Gastroesophageal sphincter (tissue), 4 donors: ENCODE data around the gene LEP. TPM values are rescaled to one million over a fixed set of nuclear protein-coding genes. Genes with fewer than 3 reads are reported as not detected.

Experiments used
- ATAC-seq: fragments of 150-250 bp; one replicate; pipeline ENCODE4 v1.9.1; 2016; ENCODE audit warnings: mild to moderate bottlenecking, moderate library complexity
- H3K27ac ChIP-seq, 4 donors: fragments of 200-600 bp; sonication (generic) in 3 of 4; 1 replicate in 3 of 4; 2 replicates in 1 of 4; pipeline ENCODE4 v1.5.1; 2016 to 2019
- H3K27me3 ChIP-seq: fragments of 200-600 bp; sonication (generic); one replicate; pipeline ENCODE4 v1.5.1; 2019
- H3K36me3 ChIP-seq, 2 donors: fragments of 200-600 bp; sonication (generic); one replicate each; pipeline ENCODE4 v1.5.1; 2019; ENCODE audit warnings: control low read depth in 1 of 2
- H3K4me1 ChIP-seq, 3 donors: fragments of 200-600 bp; sonication (generic); 1 replicate in 2 of 3; 2 replicates in 1 of 3; pipeline ENCODE4 v1.5.1; 2016 to 2019; ENCODE audit warnings: control low read depth in 2 of 3
- H3K4me3 ChIP-seq, 2 donors: fragments of 200-600 bp; sonication (generic); one replicate each; pipeline ENCODE4 v1.5.1; 2019; ENCODE audit warnings: mild to moderate bottlenecking in 1 of 2, moderate library complexity in 1 of 2
- H3K9me3 ChIP-seq, 3 donors: fragments of 200-600 bp; sonication (generic); one replicate each; pipeline ENCODE4 v1.5.1; 2017 to 2019; ENCODE audit warnings: control low read depth in 2 of 3
- EP300 ChIP-seq: sonication (generic); formaldehyde crosslinking; IDR thresholded peaks from one replicate; pipeline ENCODE4 v1.6.1; 2017; ENCODE audit warnings: antibody characterized with exemption, mild to moderate bottlenecking
- POLR2A ChIP-seq, 2 donors: fragments of 450-650 bp; IDR thresholded peaks; one replicate each; pipeline ENCODE4 v1.6.1; 2017; ENCODE audit warnings: antibody characterized with exemption in 2 of 2, mild to moderate bottlenecking in 2 of 2, moderate library complexity in 1 of 2
- POLR2AphosphoS5 ChIP-seq: sonication (generic); formaldehyde crosslinking; IDR thresholded peaks from one replicate; pipeline ENCODE4 v1.6.1; 2017; ENCODE audit warnings: antibody characterized with exemption
- WGBS, 2 donors: methylation state at CpG; one replicate each; pipeline ENCODE4 v1.1.5; 2018; ENCODE audit warnings: low coverage in 1 of 2; 5-methylcytosine and 5-hydroxymethylcytosine counted together
- total RNA-seq, 4 donors: library from RNA; depleted of rRNA; stranded (reverse); fragments of >200 nt; gene quantifications; one replicate each; pipeline ENCODE4 v1.1.0, GENCODE V29; 2016
- TF ChIP-seq, protein P1 (sequence below), 4 experiments: fragments of 200-600 bp in 2 of 4; fragments of 450-650 bp in 2 of 4; sonication (generic) in 1 of 4; IDR thresholded peaks; one replicate each; pipeline ENCODE4 v1.5.1; 2017 to 2019; ENCODE audit warnings: antibody characterized with exemption in 4 of 4, mild to moderate bottlenecking in 2 of 4, moderate library complexity in 2 of 4

Gene LEP
- total RNA-seq, 4 donors from 2014 or later: 0.15 to 6.6 TPM; not detected in 2

DNA sequence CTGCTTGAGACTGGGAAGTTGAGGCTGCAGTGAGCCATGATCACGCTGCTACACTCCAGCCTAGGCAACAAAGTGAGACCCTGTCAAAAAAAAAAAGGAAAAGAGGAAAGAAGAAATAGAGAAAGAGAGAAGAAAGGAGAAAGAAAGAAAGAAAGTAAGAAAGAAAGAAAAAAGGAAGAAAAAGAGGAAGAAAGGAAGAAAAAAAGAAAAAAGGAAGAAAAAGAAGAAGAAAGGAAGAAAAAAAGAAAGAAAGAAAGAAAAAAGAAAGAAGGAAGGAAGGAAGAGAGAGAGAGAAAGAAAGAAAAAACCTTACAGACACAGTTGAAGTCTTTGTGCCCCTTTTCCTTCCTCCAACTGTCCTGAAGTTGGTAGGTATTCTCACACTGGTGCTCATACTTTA lies 26.6 kb upstream of the LEP start:
- no peak overlapping the region for H3K4me3 ChIP-seq
- no peaks in the 10 kb centered on the region for H3K36me3 ChIP-seq
- 83% methylated on average over 1 of the region's 1 CpG; no CpG with 5 or more reads in 1 of the 2 donors for WGBS, 2 donors
- TF ChIP-seq EP300 (no peak), POLR2AphosphoS5 (no peak), POLR2A (IDR thresholded peaks at IDR 0.05) (no peak)
- TF ChIP-seq, protein P1, sequence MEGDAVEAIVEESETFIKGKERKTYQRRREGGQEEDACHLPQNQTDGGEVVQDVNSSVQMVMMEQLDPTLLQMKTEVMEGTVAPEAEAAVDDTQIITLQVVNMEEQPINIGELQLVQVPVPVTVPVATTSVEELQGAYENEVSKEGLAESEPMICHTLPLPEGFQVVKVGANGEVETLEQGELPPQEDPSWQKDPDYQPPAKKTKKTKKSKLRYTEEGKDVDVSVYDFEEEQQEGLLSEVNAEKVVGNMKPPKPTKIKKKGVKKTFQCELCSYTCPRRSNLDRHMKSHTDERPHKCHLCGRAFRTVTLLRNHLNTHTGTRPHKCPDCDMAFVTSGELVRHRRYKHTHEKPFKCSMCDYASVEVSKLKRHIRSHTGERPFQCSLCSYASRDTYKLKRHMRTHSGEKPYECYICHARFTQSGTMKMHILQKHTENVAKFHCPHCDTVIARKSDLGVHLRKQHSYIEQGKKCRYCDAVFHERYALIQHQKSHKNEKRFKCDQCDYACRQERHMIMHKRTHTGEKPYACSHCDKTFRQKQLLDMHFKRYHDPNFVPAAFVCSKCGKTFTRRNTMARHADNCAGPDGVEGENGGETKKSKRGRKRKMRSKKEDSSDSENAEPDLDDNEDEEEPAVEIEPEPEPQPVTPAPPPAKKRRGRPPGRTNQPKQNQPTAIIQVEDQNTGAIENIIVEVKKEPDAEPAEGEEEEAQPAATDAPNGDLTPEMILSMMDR (IDR thresholded peaks at IDR 0.05): no peak
- H3K9me3 ChIP-seq: no peaks in the 10 kb centered on the region
- ATAC-seq: no peak
- H3K4me1 ChIP-seq: peaks cover 0 to 2% (median 0%) of the 10 kb centered on the region in 3 donors
- H3K27me3 ChIP-seq: peaks cover 65% of the 10 kb centered on the region
- H3K27ac ChIP-seq: no peak overlapping the region

GRCh38 chr7:128215281-128215680 lies 25.8 kb upstream of the LEP start:
- 74 to 75% methylated on average over 3 of the region's 3 CpGs for WGBS, 2 donors
- Histone ChIP-seq H3K4me3 (no peak overlapping the region), H3K27ac (no peak overlapping the region), H3K9me3 (no peaks in the 10 kb centered on the region), H3K36me3 (no peaks in the 10 kb centered on the region), H3K27me3 (peaks cover 67% of the 10 kb centered on the region), H3K4me1 (no peaks in the 10 kb centered on the region)
- TF ChIP-seq POLR2A (IDR thresholded peaks at IDR 0.05): no peak
- no peak for TF ChIP-seq POLR2AphosphoS5
- TF ChIP-seq, protein P1 (IDR thresholded peaks at IDR 0.05): no peak
- TF ChIP-seq EP300: no peak
- ATAC-seq: no peak

GRCh38 chr7:128215739-128216138 lies 25.3 kb upstream of the LEP start:
- Histone ChIP-seq H3K9me3 (no peaks in the 10 kb centered on the region), H3K4me3 (no peak overlapping the region), H3K27me3 (peaks cover 67% of the 10 kb centered on the region), H3K4me1 (no peaks in the 10 kb centered on the region), H3K36me3 (no peaks in the 10 kb centered on the region), H3K27ac (no peak overlapping the region)
- TF ChIP-seq POLR2AphosphoS5 (no peak), POLR2A (IDR thresholded peaks at IDR 0.05) (no peak), EP300 (no peak)
- TF ChIP-seq, protein P1 (IDR thresholded peaks at IDR 0.05): no peak
- WGBS, 2 donors: no CpG with 5 or more reads among the region's 1 CpG
- no peak for ATAC-seq

- H3K4me1 ChIP-seq: no peaks in the 10 kb centered on the region
- no peak for ATAC-seq
- no peaks in the 10 kb centered on the region for H3K36me3 ChIP-seq
- 77 to 96% methylated on average over 4 to 7 of the region's 12 CpGs for WGBS, 2 donors
- TF ChIP-seq POLR2A (IDR thresholded peaks at IDR 0.05) (no peak), POLR2AphosphoS5 (no peak)
- peaks cover 58% of the 10 kb centered on the region for H3K27me3 ChIP-seq
- H3K9me3 ChIP-seq: no peaks in the 10 kb centered on the region
- no peak overlapping the region for H3K27ac ChIP-seq
- H3K4me3 ChIP-seq: no peak overlapping the region
Measured at GRCh38 chr7:128217030-128217805, 23.9 kb upstream of the LEP start.

DNA sequence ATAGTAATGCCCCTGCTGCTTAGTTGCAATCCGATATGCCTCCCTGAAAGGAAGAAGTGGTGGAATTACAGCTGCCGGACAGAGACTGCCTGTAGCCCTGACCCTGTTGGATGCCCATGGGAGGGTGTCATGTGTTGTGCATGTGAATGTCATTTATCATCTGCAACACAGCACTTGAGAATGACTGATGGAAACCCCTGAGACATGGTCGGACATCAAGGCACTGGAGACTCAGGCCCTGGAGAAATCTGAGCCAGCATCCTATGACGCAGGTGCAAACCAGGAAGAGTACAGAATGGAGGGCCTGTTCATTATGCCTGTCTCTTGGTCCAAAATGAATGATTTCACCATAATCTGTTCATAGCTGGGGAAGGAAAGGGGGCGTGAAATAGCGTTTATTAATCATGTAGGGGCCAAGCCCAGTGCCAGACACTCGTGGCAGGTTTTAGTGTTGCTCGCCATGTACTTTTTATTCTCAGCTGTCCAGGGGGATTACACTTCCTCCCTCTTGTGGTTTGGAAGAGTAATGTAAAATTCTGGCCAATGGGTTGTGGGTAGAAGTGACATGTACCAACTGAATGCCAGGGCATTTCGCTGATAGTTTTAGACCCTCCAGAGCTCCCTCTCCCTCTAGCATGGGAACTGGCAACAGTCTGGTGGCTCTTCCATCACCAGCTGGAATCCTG lies 23.0 kb upstream of the LEP start:
- Histone ChIP-seq H3K9me3 (no peaks in the 10 kb centered on the region), H3K36me3 (no peaks in the 10 kb centered on the region), H3K4me3 (no peak overlapping the region), H3K27ac (no peak overlapping the region), H3K27me3 (peaks cover 58% of the 10 kb centered on the region), H3K4me1 (no peaks in the 10 kb centered on the region)
- no peak for ATAC-seq
- 52 to 59% methylated on average over 8 of the region's 9 CpGs for WGBS, 2 donors
- TF ChIP-seq POLR2A (IDR thresholded peaks at IDR 0.05): no peak
- TF ChIP-seq EP300: no peak
- TF ChIP-seq, protein P1 (IDR thresholded peaks at IDR 0.05): no peak
- TF ChIP-seq POLR2AphosphoS5: no peak
